A549 (cell line): ENCODE results near the gene RHOXF1. TPM values are rescaled to one million over a fixed set of nuclear protein-coding genes. Genes with fewer than 3 reads are reported as not detected.

Source experiments
- ATAC-seq, 2 experiments: fragments of 200-7000 bp in 1 of 2; fragments of >200 bp in 1 of 2; cut with Nextera tagmentation in 1 of 2; cut with Tn5 transposase in 1 of 2; 3 replicates each; pipeline versions ENCODE4 v1.8.0 to v1.9.1; 2018 to 2020; ENCODE audit warnings: mild to moderate bottlenecking in 1 of 2, moderate library complexity in 1 of 2
- CTCF ChIA-PET: fragments of 300-600 bp; sonication (Branson Sonifier 250); formaldehyde crosslinking; extraction: SDS; loops from one replicate; lab custom pipeline; 2021; ENCODE audit warnings: antibody characterized with exemption, inconsistent platforms; lab: Yijun Ruan, JAX
- POLR2A ChIA-PET: fragments of 350-600 bp; formaldehyde crosslinking; extraction: SDS; loops from one replicate; lab custom pipeline; 2021; ENCODE audit warnings: antibody characterized with exemption, inconsistent platforms; lab: Yijun Ruan, JAX
- DNase-seq, 2 experiments: peaks; one replicate each; pipeline versions ENCODE4 v3.0.0 to v3.0.0-alpha.2; 2011 to 2016; ENCODE audit warnings: low read depth in 1 of 2, low spot score in 1 of 2
- FAIRE-seq: peaks from 2 replicates; lab custom pipeline; 2011; peaks lifted over from hg19 to GRCh38; lab: Jason Lieb, UNC
- H3K27ac ChIP-seq, 2 experiments: fragments of >200 bp; sonication (Bioruptor Twin); formaldehyde crosslinking; 3 replicates each; pipeline ENCODE4 v1.5.1; 2016 to 2017
- H3K4me1 ChIP-seq: fragments of >200 bp; sonication (Bioruptor Twin); formaldehyde crosslinking; 3 replicates; pipeline ENCODE4 v1.6.1; 2016
- H3K4me2 ChIP-seq: fragments of >200 bp; sonication (Bioruptor Twin); formaldehyde crosslinking; 3 replicates; pipeline ENCODE4 v1.6.1; 2016
- H3K4me3 ChIP-seq: fragments of >200 bp; sonication (Bioruptor Twin); formaldehyde crosslinking; 3 replicates; pipeline ENCODE4 v1.5.1; 2016
- H3K9me3 ChIP-seq: fragments of >200 bp; sonication (Bioruptor Twin); formaldehyde crosslinking; 3 replicates; pipeline ENCODE4 v1.6.1; 2016
- CBX2 ChIP-seq: fragments of 200-600 bp; sonication (generic); IDR thresholded peaks from 2 replicates; pipeline ENCODE4 v1.6.1; 2016; ENCODE audit warnings: low read depth, mild to moderate bottlenecking, borderline replicate concordance
- CHD4 ChIP-seq: fragments of 200-600 bp; sonication (generic); IDR thresholded peaks from 2 replicates; pipeline ENCODE4 v1.6.1; 2016; ENCODE audit warnings: antibody characterized with exemption, mild to moderate bottlenecking, borderline replicate concordance
- E2F6 ChIP-seq: IDR thresholded peaks from 2 replicates; pipeline ENCODE4 v1.6.1; 2012; ENCODE audit warnings: low read depth, borderline replicate concordance
- EHMT2 ChIP-seq: fragments of 200-600 bp; sonication (generic); IDR thresholded peaks from 2 replicates; pipeline ENCODE4 v1.6.1; 2016; ENCODE audit warnings: antibody characterized with exemption, low read depth, mild to moderate bottlenecking, moderate library complexity
- EP300 ChIP-seq, 2 experiments: fragments of >200 bp; sonication (Bioruptor Twin); formaldehyde crosslinking; IDR thresholded peaks; 2 replicates in 1 of 2; 3 replicates in 1 of 2; pipeline ENCODE4 v1.6.1; 2016 to 2017
- FOSL2 ChIP-seq, 2 experiments: fragments of 450-650 bp in 1 of 2; fragments of >200 bp in 1 of 2; sonication (Bioruptor Twin) in 1 of 2; formaldehyde crosslinking; IDR thresholded peaks; 2 replicates each; pipeline versions ENCODE4 v1.5.0 to v1.6.1; 2016 to 2020; ENCODE audit warnings: mild to moderate bottlenecking in 1 of 2, moderate library complexity in 1 of 2
- GATA3 ChIP-seq: IDR thresholded peaks from 2 replicates; pipeline ENCODE4 v1.6.1; 2012; ENCODE audit warnings: borderline replicate concordance
- HES2 ChIP-seq: fragments of >200 bp; sonication (Bioruptor Twin); formaldehyde crosslinking; IDR thresholded peaks from 2 replicates; pipeline ENCODE4 v1.6.1; 2016
- HEYL ChIP-seq: fragments of 250-450 bp; sonication (Bioruptor Pico); IDR thresholded peaks from 2 replicates; pipeline ENCODE4 v1.8.0; 2021; ENCODE audit warnings: mild to moderate bottlenecking, moderate library complexity
- HOXB13 ChIP-seq: fragments of 250-450 bp; sonication (Bioruptor Pico); IDR thresholded peaks from 2 replicates; pipeline ENCODE4 v1.5.0; 2020; ENCODE audit warnings: low read depth, mild to moderate bottlenecking, moderate library complexity
- MAZ ChIP-seq: fragments of 150-350 bp; IDR thresholded peaks from 2 replicates; pipeline ENCODE4 v1.6.1; 2014; ENCODE audit warnings: antibody characterized with exemption, low read depth, low read length, borderline replicate concordance
- MYC ChIP-seq: IDR thresholded peaks from 2 replicates; pipeline ENCODE4 v1.6.1; 2012; ENCODE audit warnings: mild to moderate bottlenecking, inconsistent platforms, low read length, improper control_type of control experiment, borderline replicate concordance
- NR3C1 ChIP-seq: fragments of >200 bp; sonication (Bioruptor Twin); formaldehyde crosslinking; IDR thresholded peaks from 3 replicates; pipeline ENCODE4 v1.6.1; 2017
- PBX3 ChIP-seq: IDR thresholded peaks from 2 replicates; pipeline ENCODE4 v1.6.1; 2012
- RARB ChIP-seq: fragments of 250-450 bp; sonication (Bioruptor Pico); IDR thresholded peaks from 2 replicates; pipeline ENCODE4 v1.8.0; 2021; ENCODE audit warnings: mild to moderate bottlenecking, moderate library complexity
- RCOR1 ChIP-seq: fragments of 150-350 bp; IDR thresholded peaks from 2 replicates; pipeline ENCODE4 v1.6.1; 2014; ENCODE audit warnings: antibody characterized with exemption, low read length, low read depth
- REST ChIP-seq: fragments of 200-600 bp; sonication (generic); IDR thresholded peaks from 2 replicates; pipeline ENCODE4 v1.6.1; 2016; ENCODE audit warnings: antibody characterized with exemption, mild to moderate bottlenecking, moderate library complexity
- RFX5 ChIP-seq: fragments of 450-650 bp; IDR thresholded peaks from 2 replicates; pipeline ENCODE4 v1.7.1; 2014; ENCODE audit warnings: antibody characterized with exemption, mild to moderate bottlenecking, moderate library complexity
- RNF2 ChIP-seq: fragments of 200-600 bp; sonication (generic); IDR thresholded peaks from 2 replicates; pipeline ENCODE4 v1.6.1; 2016; ENCODE audit warnings: low read depth, mild to moderate bottlenecking, antibody characterized with exemption, moderate library complexity, borderline replicate concordance
- SREBF2 ChIP-seq: fragments of 450-650 bp; IDR thresholded peaks from 2 replicates; pipeline ENCODE4 v1.6.1; 2014; ENCODE audit warnings: mild to moderate bottlenecking, moderate library complexity
- ZC3H11A ChIP-seq: fragments of 450-650 bp; IDR thresholded peaks from 2 replicates; pipeline ENCODE4 v1.6.1; 2014; ENCODE audit warnings: antibody characterized with exemption, mild to moderate bottlenecking
- ZNF302 ChIP-seq: fragments of 250-450 bp; sonication (Bioruptor Pico); IDR thresholded peaks from 2 replicates; pipeline ENCODE4 v1.9.0; 2021; ENCODE audit warnings: inconsistent platforms, mild to moderate bottlenecking, moderate library complexity
- WGBS: methylation state at CpG from one replicate; pipeline ENCODE4 v1.1.6; 2017; ENCODE audit errors: missing lambda C conversion rate; 5-methylcytosine and 5-hydroxymethylcytosine counted together
- polyA plus RNA-seq, 4 experiments: library from polyadenylated mRNA; depleted of rRNA in 3 of 4; stranded (reverse); fragments of >200 nt; fragmentation: RNase III in 1 of 4; extraction: RNeasy Plus Mini Kit Qiagen cat#74134 plus additional on column Dnase treatment in 1 of 4; gene quantifications; 2 replicates in 3 of 4; 3 replicates in 1 of 4; pipeline ENCODE4 v1.2.3, GENCODE V29; 2011 to 2017

Gene RHOXF1
- polyA plus RNA-seq, 2 of the 4 experiments (the other 2 are of a cell fraction), result 0.10 TPM; not detected in 1

DNA sequence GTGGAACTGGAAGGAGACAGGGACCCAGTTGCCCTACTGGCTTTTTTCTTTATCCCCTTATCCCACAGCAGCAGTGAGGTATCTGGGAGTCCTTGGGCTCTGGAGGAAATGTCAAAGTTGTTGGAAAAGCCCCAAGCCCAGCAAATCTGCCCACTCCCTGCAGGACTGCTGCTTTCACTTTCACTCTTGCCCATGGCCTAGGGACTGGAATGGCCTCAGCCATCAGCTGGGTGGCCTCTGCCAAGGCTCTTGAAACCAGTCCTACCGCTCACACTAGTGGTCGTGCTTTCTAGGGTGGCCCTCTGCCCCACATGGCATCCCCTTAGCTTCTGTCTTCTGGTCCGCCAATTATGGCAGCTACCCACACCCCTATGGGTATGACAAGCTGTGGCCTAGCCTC is 9.7 kb upstream of the RHOXF1 start:
- no peak for FAIRE-seq
- TF ChIP-seq RNF2 (no peak), RCOR1 (no peak), CBX2 (no peak), HOXB13 (CRISPR knock-in tag) (no peak), SREBF2 (no peak), EHMT2 (no peak)
- H3K27ac ChIP-seq, result no peak overlapping the region
- ChIA-PET CTCF (interaction anchor here (1.3 to 1.9 kb wide), 2 partner anchors 11 to 257 kb away, joined by 3 to 6 read pairs; no protein-coding TSS in a partner anchor), POLR2A (interaction anchor here (0.5 kb wide), 1 partner anchor 89 kb away, joined by 3 read pairs; no protein-coding TSS in a partner anchor)
- H3K9me3 ChIP-seq, result no peaks in the 10 kb centered on the region
- no peak overlapping the region for H3K4me2 ChIP-seq
- no peak for DNase-seq
- no peak overlapping the region for H3K4me3 ChIP-seq
- WGBS, result 90% methylated on average over 2 of the region's 3 CpGs
- H3K4me1 ChIP-seq, result no peaks in the 10 kb centered on the region
- ATAC-seq, result no peak

DNA sequence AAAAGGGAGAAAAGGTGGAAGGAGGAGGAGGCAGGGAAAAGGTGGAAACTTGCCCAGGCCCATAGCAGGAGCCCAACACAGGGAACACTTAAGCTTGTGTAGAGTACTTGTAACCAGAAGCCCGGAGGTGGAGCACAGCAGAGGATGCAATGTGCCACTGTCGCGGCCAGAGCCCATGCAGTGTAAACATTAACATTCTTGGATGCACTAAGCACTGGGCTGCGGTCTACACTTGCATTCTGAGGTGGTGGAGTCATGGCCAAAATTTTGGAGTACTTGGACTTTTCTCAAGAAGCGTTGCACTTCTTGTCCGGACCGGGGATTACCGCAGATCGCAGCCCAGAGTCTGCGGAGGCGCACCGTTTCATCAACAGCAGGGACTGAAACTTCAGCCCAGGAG is 4.5 kb upstream of the RHOXF1 start:
- POLR2A ChIA-PET, result no interaction called here
- Histone ChIP-seq H3K27ac (no peak overlapping the region), H3K4me1 (no peaks in the 10 kb centered on the region), H3K4me3 (no peak overlapping the region), H3K4me2 (no peak overlapping the region), H3K9me3 (no peaks in the 10 kb centered on the region)
- DNase-seq (no peak), FAIRE-seq (no peak), ATAC-seq (no peak)
- WGBS, result 67% methylated on average over 12 of the region's 12 CpGs
- TF ChIP-seq HES2 (no peak), MYC (no peak), CHD4 (no peak), ZC3H11A (no peak), PBX3 (no peak), RFX5 (no peak), HOXB13 (CRISPR knock-in tag) (no peak), GATA3 (no peak), FOSL2 (IDR thresholded peaks at IDR 0.05) (no peak), FOSL2 (CRISPR knock-in tag; IDR thresholded peaks at IDR 0.05) (no peak), RARB (CRISPR knock-in tag) (no peak), MAZ (no peak), E2F6 (no peak), REST (no peak), RNF2 (no peak), NR3C1 (no peak), HEYL (CRISPR knock-in tag) (no peak), ZNF302 (no peak), EP300 (IDR thresholded peaks at IDR 0.05) (no peak)
- CTCF ChIA-PET, result no interaction called here
